GM19328 (cell line): ENCODE measurements around the gene EGFLAM.
A peak's percentile ranks its signal among the peaks of the same experiment; 100 is the strongest.

Experiments used
- ATAC-seq: cut with Tn5 transposase; IDR thresholded peaks from one replicate; pipeline ENCODE4 v1.9.1; 2021; ENCODE audit warnings: mild to moderate bottlenecking, moderate library complexity; ENCODE audit not compliant: unreplicated experiment

Gene EGFLAM

DNA sequence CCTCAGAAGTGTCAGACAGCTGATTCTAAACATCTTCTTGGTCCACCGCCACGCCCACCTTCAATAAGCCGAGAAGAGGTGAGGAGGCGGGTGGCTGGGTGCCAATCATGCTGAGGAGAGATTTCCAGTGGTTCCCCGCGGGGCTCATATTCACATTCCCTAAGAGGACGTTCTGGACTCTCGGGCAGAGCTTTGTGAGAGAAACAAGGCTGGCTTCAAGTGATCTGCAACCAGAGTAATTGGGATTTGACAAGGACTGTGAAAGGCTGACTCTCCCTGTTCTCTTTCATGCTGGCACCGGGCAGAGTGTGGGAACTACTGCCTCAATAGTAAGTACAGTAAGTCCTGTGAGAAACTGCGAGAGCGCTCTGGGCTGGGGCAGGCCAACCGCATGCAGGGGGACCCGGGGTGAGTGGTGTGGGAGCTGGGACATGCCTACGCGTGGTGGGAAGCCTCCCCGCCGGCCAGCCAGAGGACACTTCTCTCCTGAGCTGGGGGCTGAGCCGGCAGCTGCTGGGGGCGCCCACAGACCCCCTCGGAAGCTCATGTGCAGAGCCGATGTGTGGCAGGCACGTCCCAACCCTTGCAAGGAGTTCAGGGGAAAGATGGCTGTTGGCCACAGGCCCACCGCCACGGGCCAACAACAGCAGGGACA, 187.1 kb downstream of the EGFLAM start:
- no peak for ATAC-seq

DNA sequence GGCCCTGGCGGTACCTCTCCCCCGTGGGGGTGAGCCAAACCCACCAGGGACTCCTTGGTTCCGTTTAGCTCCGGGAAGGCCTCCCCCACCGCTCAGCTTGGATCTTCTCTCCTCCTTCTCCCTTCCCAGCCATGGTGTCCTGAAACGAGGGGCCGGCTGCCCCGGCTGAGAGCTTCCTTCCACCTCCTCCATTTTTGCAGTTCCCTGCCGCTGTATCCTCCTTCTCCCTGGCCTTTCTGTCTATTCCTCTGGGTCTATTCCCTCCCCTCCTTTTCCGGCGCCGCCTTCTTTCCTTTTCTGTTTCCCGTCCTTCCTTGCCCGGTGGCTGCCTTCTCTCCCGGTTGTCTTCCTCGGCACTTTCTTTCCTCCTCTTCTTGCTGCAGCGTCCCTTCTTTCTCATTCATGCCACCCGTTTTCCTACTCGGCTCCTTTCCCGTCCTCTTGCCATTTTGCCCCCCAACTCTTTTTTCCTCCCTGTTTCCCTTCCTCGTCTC, 187.7 kb downstream of the EGFLAM start:
- no peak for ATAC-seq

DNA sequence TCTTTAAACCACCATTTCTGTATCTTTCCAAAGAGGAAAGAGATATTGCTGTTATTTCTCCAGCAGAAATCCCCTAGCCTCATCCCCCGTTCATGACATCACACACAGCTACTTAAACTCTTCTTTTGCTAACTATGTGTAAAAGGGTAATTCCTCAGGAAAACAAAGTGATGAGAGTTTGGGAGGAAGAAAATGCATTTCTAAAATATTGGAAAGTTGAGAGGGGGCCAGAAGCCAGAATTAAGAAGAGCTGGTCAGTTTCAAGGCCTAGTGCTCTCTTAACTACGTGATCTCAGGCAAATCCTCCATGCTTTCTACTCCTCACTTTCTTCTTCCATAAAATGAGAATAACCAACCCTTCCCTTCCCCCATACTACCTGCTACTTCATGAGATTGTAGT, 188.7 kb downstream of the EGFLAM start:
- ATAC-seq, result no peak

DNA sequence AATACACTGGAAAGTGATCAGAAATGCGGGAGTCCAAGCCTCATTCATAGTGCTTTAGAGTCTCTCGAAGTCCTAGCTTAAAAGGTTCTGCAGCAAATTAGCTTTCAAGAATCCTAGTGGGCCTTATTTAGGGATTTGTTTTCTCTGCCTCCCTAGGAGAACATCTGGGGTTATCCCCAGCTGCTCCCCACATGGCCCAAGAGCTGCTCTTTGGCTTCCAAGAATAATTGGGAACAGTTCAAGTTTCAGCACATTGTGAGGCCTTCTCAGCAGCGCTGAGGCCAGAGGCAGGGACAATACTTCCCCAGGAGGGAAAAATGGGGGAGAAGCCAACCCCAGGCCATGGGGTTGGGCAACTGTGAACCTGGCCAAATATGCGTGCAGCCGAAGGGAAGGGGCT, 189.4 kb downstream of the EGFLAM start:
- ATAC-seq, result no peak

DNA sequence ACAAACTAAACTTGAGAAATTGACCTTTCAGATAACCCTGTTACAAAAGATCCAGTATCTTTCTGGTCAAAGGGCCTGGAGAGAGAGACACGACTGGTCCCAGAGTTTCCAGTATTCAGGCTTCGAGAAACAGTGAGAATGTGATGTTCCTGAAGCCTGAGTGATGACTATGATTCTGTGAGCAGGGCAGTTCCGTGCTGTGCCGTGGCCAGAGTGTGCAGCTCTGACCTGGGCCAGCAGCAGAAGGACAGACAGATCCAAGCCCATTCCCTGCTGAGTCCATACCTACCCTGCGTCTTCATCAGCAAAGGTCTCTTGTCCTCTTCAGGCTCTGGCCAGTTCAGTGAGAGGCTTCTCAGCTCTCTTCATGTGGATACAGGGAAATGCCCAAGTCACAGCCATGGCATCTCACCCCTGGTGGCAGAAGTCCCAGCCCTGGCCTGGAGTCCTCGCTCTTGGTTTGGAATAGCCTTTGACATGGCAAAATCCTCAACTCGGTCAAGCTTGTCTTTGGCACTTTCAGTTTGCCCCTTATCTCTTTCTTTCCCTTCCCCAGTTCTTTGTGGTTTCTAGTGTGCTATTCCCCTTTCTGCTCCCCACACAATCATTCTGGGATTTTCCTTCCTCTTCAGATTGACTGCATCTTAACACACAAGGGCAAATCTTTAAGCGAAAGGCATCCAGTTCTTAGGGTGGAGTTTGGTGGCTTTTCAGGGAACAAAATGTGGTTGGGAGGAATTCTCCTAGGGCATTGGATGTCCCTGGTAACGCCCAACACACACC, 190.4 kb downstream of the EGFLAM start:
- no peak for ATAC-seq

DNA sequence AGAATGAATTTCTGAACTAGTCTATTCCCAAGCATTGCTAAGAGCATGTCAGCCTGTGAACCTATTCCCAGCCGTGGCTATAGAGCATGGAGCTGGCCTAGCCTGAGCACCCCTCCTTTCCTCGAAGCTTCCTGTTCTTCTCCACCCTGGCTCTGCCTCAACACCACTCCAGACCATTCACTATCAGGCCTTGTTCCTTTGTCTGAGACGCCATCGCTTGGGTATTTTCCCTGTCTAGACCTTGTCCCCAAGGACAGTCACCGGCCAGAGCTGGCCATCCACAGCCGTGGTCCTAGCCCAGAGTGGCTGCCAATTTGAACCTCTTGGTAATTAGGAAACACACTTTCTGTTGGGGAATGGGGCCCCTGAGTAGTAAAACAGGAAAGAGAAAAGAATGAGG, 192.3 kb downstream of the EGFLAM start:
- ATAC-seq, result no peak

DNA sequence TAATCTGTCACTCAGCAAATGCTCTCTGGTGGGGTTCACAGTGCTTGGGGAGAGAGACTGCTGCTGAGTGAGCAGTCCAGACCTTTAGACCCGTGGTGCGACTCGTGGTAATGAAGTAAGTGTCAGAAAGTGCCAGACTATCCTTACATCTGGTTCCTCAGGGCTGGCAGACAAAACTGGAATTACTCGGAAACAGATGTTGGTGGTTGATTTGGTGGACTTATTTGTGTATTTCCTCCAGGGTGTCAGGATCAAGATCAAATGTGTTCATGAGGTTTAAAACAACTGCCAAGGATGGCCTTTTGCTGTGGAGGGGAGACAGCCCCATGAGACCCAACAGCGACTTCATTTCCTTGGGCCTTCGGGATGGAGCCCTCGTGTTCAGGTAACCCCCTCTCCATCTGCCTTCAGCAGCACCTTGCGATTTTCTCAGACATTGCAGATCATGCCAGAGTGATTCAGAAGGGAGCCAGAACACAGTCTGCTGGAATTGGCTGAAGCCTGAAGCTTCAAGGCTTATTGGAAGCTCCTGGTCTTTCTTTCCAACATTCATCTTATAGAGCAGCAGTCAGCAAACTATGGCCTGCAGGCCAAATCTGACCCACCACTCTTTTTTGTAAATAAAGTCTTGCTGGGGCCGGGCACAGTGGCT, 192.8 kb downstream of the EGFLAM start:
- no peak for ATAC-seq

DNA sequence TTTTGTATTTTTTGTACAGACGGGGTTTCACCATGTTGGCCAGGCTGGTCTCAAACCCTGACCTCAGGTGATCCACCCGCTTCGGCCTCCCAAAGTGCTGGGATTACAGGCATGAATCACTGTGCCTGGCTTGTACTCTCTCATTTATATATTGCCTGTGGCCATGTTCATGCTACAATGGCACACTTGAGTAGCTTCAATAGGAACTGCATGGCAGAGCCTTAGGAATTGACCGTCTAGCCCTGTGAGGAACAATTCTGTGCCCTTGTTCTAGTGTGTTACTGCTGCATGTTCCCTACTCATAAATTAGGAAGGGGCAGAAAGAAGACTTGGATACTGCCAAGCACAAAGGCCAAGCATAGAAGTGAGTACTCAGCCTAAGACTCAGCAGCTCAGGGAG, 193.8 kb downstream of the EGFLAM start:
- ATAC-seq, result no peak

DNA sequence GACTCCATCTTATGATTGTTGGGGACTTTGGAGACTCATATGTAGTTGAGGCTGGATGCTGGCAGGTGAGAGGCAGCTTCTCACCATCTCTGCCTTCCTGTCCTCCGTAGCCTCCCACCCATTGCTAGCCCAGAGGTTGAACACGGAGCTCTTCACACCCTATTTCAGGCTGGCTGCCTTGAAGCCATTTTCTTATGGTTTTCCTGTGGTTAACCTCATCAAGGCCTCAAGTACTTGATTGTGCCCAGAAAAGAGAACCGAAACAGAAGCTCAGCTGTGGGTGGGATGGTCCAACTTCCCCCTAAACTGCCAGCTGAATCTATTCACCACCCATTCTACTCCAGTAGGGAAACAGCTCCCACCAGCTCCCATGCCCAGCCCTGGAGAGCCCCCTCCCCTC, 195.1 kb downstream of the EGFLAM start:
- ATAC-seq, result peak; percentile 99

DNA sequence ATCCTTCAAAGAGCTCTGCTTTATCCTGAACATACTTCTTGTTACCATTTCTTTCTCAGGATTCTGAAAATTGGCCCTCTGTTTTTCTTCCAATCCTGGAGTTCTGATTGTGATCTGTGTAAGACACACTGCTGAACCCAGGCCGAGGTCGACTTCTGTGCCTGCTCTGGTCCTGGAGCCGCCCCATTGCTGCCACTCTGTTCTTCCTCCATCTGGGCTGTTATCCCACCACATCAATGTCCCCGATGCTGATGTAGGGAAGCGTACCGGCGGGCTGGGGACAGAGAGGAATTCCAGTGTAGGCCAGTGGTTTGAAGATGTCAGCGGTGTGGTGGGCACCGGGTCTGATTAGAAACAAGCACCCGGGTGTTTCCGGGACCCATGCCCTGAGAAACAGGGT, 195.6 kb downstream of the EGFLAM start:
- no peak for ATAC-seq

DNA sequence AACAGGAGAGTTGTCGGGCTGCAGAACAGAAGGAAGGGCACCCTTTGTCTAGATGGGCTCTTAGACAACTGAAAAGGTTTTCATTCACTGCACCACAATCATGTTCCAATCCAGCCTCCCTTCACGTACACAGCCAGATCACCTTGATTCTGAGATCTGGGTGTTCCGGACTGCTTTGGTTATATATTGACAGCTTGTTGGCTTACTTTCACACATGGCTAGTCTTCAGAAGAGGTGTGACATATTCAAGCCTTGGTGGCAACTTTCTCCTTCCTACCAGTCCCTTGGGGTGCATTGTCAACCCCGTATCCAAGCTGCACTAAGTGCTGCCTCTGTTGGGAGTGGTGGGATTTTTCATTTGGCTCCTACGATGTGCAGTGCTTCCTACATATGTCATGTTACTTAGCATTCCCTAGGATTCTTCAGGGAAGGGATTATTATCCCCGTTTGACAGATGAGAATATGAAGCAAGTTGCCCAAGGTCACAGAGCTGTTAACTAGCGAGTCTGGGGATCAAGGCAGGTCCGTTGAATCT, 197.5 kb downstream of the EGFLAM start:
- ATAC-seq, result no peak

DNA sequence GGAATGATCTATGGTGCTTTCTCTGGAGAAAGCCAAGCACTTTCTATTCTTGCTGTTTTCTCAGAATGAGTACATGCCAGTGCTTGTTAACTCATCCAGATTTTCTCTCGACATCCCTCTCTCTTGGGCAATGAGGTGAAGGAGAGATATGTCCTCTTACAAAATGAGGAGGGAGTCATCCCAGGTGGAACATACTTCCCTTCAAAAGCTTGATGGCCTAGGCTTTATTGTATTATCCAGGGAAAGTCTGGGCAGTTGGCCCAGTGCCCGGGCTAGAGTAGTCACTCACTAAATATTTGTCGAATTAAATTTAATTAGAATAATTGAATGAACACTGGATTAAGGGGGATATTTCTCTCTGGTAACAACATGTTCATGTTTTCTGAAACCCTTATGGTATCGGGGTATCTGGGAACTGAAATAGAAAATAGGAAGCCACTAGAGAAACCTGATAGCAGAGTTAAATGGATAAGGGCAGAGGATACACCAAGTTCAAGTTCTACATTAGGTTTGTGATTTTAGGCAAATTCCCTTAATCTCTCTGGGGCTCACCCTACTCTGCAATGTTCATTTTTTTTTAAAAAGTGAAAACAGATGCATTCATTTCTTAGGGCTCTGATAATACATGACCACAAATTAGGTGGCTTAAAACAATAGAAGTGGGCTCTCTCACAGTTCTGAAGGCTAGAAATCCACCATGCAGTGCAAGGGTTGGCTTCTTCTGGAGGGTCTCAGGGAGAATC, 198.5 kb downstream of the EGFLAM start:
- ATAC-seq, result no peak

DNA sequence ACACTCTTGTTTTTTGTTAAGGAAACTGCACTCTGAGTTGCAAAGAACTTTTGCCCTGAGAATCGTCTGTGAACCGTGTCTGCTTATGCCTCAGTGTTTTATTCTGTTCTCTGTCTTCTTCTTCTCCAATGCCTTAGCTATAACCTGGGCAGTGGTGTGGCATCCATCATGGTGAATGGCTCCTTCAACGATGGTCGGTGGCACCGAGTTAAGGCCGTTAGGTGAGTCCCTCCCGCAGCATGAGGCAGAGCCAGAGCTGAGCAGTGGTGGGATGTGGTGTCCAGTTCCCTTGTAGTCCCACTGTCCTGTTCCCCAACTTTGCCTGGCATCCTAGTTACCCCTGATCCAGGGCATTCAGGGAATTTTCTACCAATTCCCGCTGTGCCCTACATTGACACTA, 199.8 kb downstream of the EGFLAM start:
- no peak for ATAC-seq

DNA sequence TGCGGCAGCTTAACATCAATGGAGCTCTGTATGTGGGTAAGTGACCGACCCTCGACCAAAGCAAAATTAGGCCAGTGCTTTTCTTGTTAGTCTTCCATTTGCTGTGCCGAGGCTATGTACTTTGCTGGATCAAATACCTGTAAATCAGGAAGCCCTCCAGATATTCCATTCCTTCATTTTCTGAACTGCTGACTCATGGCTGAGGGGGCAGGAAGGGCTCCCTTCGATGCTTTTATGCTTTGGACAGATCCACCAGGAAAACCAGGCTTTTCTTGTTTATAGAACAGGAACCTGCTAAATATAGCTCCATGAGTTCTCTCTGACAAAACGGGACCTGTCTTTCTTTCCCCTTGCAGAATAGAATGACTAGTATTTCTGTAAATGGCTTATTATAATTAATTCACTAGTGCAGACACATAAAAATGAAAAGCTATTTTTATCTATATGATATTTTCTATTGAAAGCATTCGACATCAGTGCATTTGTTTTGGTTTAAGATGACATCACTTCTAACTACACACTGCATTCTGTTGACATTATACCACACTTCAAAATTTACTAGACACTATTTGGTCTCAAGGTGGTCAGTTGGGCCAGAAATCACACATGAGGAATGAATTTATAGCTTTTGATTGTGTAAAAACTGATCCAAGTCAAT, 204.7 kb downstream of the EGFLAM start:
- no peak for ATAC-seq

DNA sequence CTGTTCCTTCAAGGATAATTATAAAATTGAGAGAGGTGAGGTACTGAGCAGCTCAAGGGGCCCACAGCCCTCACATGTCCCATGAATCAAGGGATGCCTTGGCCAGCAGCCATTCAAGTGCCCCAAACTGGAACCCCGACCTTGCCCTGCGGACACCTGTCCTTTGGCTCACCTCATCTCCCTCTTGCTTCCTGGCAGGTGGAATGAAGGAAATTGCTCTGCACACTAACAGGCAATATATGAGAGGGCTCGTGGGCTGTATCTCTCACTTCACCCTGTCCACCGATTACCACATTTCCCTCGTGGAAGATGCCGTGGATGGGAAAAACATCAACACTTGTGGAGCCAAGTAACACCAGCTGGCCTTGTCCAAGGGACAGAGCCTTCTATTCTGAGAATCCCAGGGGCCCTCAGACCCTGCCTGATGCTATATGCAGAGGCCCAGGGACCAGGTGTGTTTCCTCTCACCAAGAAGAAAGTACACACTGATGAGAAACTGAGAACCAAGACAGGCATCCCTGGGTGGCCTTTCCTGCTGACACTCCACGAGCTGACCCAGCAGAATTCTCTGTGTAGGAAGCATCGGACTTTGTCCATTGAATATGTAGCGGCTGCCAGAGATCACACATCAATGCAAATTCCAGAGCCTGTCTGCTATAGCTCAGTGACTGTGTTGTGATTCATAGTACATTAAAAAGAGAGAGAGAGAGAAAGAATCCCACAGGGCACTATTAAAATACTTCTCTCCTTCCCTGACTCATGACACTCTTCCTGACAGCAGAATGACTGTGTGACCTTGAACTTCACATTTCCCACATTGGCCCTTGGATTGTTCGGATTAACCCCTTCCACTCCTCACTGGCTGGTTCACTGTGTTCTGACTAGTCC, 205.5 kb downstream of the EGFLAM start:
- no peak for ATAC-seq

DNA sequence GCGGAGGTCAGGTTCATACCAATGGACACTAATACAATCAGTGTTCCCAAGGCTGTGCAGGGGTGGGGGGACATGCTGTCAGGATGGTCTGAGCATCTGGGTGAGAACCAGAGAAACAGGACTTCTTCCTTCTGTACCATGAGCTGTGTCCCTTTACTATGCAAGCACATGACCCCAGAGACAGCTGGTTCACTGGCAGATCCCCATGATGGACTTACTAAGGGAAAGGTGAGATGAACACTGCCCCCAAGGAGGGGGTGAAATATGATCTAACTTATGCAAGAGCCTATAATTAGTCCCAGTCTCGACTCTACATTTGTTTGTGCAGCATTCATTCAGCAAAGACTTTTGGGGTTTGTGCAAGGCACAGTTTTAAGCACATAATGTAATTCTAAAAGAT, 206.7 kb downstream of the EGFLAM start:
- ATAC-seq, result no peak

DNA sequence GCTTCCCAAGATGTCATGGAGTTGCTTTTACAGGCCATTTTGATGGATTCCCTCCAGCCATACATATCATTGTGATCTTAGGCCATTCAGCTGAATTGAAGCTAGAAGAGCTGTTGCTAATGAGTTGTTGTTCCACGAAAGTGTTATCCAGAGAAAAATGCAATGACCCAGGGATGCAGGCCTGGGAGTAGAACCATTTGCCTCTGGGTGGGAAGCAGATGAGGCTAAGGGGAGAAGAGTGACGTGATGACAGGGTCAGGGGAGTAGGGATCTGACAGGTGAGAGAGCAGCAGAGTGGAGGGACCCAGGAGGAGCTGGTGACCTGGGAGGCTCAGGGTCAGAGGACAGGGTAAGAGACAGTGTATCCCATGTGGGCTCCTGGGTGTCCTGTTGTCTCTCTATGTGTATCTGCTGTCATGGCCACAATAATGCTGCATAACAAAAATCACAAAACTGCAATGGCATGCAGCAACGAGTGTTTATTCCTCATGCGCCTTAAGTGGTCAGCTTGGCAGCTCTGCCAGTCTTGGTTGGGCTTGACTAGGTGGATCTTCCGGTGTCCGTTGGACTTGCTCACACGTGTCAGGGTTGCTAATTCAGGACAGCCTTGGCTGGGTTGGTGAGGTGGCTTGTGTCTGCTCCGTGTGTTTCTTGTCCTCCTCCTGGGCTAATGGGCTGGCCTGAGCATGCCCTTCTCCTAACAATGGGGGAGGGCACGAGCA, 207.5 kb downstream of the EGFLAM start:
- ATAC-seq, result no peak

DNA sequence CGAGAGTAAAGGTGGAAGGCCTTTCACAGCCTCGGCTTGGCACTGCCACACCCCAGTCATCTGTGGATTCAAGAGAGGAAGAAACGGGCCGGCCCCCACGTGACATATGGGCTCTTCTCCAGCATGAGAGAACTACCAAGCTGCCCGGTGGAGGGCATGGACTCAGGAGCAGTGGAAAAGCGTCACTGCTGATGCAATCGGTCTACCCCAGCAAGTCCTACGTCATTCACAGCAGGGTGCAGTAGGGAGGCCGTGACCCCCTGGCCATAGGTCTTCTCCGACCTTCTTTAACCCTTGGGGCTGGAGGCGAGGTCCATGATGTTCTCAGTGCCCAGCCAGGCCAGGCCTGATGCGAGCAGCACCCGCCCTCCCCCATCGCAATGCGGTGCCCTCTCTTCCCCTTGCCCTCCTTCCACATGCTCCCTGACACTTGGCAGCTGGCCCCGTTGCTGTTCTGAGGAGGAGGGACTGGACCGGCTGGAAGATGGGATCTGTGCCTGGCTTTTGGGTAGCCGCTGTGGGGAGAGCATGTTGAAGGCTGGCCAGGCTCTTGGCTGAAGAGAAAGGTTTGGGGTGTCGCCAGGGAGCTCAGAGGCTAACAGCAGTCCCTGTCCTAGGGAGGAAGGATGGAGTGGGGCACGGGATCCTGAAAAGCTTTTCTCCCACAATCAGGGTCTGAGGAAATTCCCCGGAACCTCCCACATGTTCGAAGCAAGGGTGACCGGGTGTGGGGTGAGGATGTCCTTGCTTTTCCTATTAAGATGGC, 208.2 kb downstream of the EGFLAM start:
- no peak for ATAC-seq
